HCT116 (cell line): ENCODE data around the gene MACROD1.

Experiments used
- POLR2A ChIP-seq: IDR thresholded peaks from 2 replicates; pipeline ENCODE4 v1.7.0; 2011; ENCODE audit warnings: borderline replicate concordance; ENCODE audit not compliant: insufficient read depth, insufficient read length; ENCODE audit errors: extremely low read depth
- ZBTB33 ChIP-seq: IDR thresholded peaks from 2 replicates; pipeline ENCODE4 v1.6.1; 2011; ENCODE audit warnings: mild to moderate bottlenecking, low read length, moderate library complexity; ENCODE audit not compliant: insufficient replicate concordance; ENCODE audit errors: extremely low read depth
- TF ChIP-seq, protein P1 (sequence below), 3 experiments: fragments of 200-600 bp in 1 of 3; sonication (generic) in 1 of 3; IDR thresholded peaks in 2 of 3; conservative IDR thresholded peaks in 1 of 3; 2 replicates each; pipeline ENCODE4 v1.5.1; 2012 to 2017; ENCODE audit warnings: low read depth in 2 of 3, low read length in 2 of 3, antibody characterized with exemption in 1 of 3, borderline replicate concordance in 1 of 3, control low read depth in 1 of 3, mild to moderate bottlenecking in 1 of 3, mixed read lengths in 1 of 3, mixed run types in 1 of 3, moderate library complexity in 1 of 3; ENCODE audit not compliant: insufficient read depth in 1 of 3

GRCh38 chr11:64203421-64204079, 37.6 kb upstream of the MACROD1 start:
- TF ChIP-seq POLR2A (no peak), ZBTB33 (no peak)
- TF ChIP-seq, protein P1, sequence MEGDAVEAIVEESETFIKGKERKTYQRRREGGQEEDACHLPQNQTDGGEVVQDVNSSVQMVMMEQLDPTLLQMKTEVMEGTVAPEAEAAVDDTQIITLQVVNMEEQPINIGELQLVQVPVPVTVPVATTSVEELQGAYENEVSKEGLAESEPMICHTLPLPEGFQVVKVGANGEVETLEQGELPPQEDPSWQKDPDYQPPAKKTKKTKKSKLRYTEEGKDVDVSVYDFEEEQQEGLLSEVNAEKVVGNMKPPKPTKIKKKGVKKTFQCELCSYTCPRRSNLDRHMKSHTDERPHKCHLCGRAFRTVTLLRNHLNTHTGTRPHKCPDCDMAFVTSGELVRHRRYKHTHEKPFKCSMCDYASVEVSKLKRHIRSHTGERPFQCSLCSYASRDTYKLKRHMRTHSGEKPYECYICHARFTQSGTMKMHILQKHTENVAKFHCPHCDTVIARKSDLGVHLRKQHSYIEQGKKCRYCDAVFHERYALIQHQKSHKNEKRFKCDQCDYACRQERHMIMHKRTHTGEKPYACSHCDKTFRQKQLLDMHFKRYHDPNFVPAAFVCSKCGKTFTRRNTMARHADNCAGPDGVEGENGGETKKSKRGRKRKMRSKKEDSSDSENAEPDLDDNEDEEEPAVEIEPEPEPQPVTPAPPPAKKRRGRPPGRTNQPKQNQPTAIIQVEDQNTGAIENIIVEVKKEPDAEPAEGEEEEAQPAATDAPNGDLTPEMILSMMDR (IDR thresholded peaks at IDR 0.05 in 2 of 3, conservative IDR thresholded peaks at IDR 0.05 in 1 of 3; ENCODE audit: borderline replicate concordance in 1 of 3, insufficient read depth in 1 of 3, low read depth in 2 of 3, low read length in 2 of 3): no peak
